ENCODE data around the gene KCNQ1.

DNA sequence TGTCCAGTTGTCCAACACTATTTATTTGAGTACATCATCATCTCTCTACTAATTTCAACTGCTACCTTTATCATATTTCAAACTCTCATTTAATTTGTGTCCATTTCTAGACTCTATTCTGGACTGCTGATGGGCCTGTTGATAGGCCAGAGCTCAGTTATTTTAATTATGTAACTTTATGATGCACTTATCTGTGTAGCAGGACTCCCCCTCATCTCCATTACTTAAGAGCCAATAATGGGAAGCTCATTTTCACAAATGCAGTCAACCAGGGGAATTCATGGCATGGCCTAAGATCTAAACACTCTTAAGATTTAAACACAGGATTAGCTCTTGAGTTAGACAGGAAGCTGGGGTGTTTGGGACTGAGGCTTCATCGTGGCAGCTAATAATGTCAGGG is 233.6 kb downstream of the KCNQ1 start:
- TF ChIP-seq, protein P1, sequence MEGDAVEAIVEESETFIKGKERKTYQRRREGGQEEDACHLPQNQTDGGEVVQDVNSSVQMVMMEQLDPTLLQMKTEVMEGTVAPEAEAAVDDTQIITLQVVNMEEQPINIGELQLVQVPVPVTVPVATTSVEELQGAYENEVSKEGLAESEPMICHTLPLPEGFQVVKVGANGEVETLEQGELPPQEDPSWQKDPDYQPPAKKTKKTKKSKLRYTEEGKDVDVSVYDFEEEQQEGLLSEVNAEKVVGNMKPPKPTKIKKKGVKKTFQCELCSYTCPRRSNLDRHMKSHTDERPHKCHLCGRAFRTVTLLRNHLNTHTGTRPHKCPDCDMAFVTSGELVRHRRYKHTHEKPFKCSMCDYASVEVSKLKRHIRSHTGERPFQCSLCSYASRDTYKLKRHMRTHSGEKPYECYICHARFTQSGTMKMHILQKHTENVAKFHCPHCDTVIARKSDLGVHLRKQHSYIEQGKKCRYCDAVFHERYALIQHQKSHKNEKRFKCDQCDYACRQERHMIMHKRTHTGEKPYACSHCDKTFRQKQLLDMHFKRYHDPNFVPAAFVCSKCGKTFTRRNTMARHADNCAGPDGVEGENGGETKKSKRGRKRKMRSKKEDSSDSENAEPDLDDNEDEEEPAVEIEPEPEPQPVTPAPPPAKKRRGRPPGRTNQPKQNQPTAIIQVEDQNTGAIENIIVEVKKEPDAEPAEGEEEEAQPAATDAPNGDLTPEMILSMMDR (IDR thresholded peaks at IDR 0.05): no peak
- TF ChIP-seq POLR2A (IDR thresholded peaks at IDR 0.05): no peak
- TF ChIP-seq POLR2AphosphoS5 (IDR thresholded peaks at IDR 0.05): no peak
- no peak for TF ChIP-seq EP300 (IDR thresholded peaks at IDR 0.05)
